ENCODE measurements around the gene SETBP1. TPM values are rescaled to one million over a fixed set of nuclear protein-coding genes. Genes with fewer than 3 reads are reported as not detected.

SETBP1 gene
- total and polyA plus RNA-seq, 2 of the 8 experiments (the other 6 are each of a cell fraction or from before 2014, with no cell fraction given): 2.0 to 6.5 TPM

- TF ChIP-seq CHD7 (IDR thresholded peaks at IDR 0.05; ENCODE audit: insufficient replicate concordance, low read length) (no peak), SRF (IDR thresholded peaks at IDR 0.05; ENCODE audit: low read depth, low read length) (no peak), SUZ12 (IDR thresholded peaks at IDR 0.05; ENCODE audit: low read length) (no peak), KDM5A (IDR thresholded peaks at IDR 0.05; ENCODE audit: low read length) (no peak), BRCA1 (IDR thresholded peaks at IDR 0.05; ENCODE audit: low read depth, low read length) (no peak), RAD21 (IDR thresholded peaks at IDR 0.05 in 1 of 2, conservative IDR thresholded peaks at IDR 0.05 in 1 of 2; ENCODE audit: low read depth in 2 of 2, low read length in 2 of 2) (no peak)
Observed at GRCh38 chr18:44778788-44779187, 98.1 kb downstream of the SETBP1 start (continued).

All from H1 (cell line).